NCI-H1436 treated with DMSO at 0.1 percent for 48 hours (cell line): ENCODE results near the gene OS9.

Experiments
- DNase-seq: peaks from one replicate; lab custom pipeline; 2025; lab: John Stamatoyannopoulos, UW

Gene OS9

DNA sequence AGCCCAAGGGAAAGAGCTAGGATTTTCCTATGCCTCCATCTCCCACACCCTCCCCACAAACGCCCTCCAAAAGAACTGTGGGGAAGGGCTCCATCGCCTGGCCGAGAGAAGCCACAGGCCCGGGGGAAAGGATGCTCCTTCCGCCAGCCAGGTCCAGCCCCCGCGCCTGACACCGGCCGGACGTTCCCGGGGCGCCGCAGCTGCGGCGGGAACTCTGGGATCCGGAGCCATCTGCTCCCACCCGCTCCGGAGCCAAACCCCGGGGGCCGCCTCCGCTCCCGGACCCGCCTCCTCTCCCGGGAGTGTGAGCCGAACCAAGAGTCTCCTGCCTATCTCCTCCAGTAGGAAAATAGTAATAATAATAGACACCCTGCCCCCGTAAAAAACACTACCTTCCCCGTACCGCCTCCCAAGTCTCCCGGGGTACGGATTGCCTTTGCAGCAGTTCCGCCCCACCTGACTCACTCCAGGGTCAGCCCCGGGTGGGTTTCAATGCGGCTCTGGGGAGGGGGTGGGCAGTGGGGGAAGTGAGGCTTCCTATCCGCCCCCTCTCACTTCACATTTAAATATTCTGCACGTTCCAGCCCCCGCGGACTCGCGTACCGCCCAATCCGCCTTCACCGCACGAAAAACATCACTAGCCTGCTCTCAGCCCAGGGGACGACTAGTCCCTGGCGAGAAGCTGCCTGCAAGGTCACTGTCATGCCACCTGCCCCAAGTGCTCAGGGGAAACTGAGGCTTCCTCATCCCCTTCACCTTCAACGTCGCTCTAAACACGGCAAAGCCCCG is 42.2 kb downstream of the OS9 start:
- no peak for DNase-seq

DNA sequence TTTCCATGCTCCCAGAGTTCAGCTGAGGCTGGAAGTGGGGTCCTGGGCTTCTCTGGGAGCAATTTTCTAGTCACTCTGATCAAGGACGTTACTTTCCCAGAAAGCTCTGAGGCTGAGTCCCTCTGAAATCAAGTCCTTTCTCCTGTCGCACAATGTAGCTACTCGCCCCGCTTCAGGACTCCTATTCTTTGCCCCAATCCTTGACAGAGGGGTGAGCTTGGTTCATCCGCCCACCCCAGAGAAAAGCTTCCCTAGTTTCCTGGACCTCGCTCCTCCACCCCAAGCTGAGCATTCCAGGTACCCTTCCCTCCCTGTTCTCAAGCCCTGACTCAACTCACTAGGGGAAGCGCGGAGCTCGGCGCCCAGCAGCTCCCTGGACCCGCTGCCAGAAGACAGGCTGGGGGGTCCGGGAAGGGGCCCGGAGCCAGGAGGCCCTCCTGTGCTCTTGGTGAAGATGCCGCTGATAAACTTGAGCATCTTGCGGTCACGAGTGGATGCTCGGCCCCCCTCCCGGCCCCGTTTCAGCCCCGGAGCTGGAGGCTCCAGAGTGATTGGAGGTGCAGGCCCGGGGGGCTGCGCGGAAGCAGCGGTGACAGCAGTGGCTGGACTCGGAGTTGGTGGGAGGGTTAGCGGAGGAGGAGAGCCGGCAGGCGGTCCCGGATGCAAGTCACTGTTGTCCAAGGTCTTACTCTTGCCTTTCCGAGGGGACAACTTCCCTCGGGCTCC is 43.0 kb downstream of the OS9 start:
- no peak for DNase-seq

DNA sequence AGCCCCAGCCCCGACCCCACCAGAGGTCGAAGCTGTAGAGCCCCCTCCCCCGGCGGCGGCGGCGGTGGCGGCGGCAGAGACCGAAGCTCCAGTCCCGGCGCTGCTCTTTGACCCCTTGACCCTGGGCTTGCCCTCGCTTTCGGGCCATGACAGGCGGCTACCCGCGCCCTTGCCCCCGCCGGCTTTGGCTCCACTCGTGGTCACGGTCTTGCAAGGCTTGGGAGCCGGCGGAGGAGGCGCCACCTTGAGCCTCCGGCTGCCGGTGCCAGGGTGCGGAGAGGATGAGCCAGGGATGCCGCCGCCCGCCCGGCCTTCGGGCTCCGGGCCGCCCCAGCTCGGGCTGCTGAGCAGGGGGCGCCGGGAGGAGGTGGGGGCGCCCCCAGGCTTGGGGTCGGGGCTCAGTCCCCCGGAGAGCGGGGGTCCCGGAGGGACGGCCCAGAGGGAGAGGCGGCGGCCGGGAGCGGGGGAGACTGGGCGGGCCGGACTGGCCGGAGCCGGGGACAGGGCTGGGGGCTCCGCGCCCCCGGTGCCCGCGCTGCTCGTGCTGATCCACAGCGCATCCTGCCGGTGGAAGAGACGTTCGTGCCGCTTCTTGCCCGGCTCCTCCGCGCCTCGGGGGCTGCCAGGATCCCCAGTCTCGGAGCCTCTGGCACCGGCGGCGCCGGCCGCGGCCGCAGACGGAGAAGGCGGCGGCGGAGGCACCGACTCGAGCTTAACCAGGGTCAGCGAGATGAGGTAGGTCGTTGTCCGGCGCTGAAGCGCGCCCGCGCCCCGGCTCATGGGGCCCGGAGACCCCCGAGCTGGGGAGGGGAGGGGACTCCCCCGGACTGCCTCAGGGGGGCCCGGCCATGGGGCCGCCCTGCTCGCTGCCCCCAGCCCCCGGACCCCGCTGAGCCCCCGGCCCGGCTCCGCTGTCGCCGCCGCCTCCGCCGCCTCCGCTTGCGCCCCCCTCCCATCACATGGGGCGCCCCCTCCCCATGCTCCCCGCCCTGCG is 43.8 kb downstream of the OS9 start:
- DNase-seq: no peak

DNA sequence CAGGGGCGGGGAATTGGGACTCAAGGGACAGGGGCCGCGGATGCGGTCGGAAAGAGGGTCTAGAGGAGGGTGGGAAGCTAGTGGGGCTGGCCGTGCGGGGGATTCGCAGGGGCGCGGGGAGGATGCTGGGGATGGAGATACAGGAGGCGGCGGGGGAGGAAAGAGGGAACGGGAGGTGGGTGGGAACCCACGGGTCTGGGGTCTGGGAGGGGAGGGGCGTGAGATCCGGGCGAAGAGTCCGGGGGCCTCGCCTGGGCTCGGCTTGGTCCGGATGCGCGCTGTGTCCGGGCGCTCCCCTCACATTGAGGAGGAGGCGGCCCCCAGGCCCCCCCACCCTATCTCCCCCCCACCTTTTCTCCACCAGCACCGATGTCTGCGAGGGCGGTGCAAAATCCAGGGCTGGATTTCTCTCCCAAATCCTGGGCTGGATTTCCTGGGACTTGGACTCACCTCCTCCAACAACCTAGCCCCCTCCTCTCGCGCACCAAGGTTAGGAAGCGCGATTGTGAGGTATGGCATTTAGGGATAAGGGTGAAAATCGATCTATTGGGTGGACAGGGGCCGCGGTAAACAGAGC is 44.8 kb downstream of the OS9 start, which contains the start of gene AGAP2:
Gene AGAP2 (minus strand): TSS at position 82 of the 577 bp plus-strand sequence. CDS start 496 bp downstream, outside the sequence.
- DNase-seq: no peak

DNA sequence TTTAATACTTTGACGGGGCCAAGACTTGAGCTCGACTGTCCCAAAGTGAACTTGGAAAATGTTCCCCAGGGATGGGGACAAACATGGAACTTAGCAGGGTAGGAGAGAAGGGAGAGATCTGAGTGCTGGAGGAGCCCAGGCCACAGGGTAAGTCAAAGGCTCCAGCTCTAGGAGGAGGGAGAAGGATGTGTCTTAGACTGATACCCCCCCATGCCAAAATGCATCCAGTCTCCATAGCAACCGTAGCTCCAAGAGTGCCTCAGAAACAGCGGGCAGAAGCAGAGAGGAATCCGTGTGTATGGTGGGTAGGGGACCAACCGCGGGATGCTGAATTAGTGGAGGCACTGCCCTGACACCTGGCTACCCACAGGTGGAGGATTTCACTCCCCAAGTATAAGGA is 45.5 kb downstream of the OS9 start:
- DNase-seq: no peak

DNA sequence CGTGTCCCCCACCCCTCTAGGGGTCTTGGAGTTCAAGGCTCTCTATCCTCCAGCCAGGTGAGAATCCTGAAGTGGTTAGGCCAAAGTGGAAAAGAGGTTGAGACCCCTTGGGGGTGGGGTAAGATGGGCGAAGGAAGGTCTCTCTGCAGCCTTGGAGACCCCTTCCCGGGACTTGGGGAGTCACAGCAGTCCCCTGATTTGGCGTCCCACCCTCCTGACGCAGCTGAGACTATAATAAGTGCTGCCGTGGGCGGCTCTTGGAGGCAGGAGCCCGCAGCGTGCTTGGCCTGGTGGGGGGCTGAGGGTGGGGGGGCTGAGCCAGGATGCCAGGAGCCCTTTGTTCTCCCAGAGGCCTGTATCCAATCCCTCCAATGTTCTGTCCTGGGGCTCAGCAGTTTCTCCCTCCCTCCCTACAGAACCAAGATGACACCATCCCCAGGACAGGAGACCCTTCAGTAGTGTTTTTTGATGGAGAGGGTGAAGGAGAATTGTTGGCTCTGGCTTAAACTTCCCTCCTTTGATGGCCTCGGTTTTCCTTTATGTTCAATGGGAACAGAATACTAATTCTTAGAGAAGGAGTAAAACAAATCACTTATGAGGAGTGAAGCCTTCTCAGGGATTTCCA is 46.1 kb downstream of the OS9 start:
- DNase-seq: no peak

DNA sequence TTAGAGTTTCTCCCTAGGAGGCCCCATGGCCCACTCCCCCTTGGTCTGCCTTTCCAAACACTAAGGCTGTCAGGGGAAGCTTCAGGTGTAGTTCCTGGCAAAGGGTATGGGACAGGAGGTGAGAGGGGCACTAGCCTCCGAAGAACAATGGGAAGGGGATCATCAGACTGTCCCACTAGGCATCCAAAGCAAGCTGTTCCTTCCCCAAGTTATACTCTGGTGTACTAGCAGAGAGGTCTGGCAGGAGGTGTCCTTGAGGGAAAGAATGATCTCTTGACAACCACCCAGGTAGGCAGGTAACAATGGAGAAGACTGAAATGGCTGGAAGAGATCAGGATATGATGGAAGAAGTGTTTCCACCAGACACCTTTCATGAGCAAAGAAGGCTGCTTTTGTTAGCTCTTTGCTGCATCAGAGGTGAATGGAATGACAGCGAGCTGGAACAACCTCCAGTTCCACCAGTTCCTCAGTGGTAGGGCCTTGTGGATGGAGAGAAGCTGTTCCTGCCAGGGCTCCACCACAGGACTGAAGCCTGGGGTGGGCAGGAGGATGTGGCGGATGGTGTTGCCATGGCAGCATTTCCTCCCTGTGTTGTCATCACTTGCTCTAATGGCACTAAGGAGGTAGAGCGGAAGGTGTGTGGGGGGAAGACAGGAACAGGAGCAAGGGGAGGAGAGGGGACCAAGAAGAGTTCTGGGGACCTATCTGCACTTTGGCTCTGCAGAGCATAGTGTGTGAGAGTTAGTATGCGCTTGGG is 46.9 kb downstream of the OS9 start:
- no peak for DNase-seq

DNA sequence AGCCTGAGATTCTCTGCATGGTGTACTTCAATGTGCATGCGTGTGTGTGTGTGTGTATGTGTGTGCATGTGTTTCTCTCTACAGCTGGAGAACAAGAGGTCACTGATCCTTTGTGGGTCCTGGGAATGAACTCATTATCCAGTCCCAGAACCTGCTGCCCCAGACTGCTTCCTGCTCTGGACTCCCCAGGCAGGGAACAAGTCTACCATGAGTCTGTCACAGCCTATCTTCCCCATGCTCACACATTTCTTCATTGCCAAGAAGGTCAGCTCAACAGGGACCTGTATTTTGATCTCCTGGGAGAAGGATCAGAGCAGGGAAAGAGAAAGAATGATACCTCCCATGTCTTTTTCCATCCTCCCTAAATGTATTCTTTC is 47.5 kb downstream of the OS9 start:
- no peak for DNase-seq

DNA sequence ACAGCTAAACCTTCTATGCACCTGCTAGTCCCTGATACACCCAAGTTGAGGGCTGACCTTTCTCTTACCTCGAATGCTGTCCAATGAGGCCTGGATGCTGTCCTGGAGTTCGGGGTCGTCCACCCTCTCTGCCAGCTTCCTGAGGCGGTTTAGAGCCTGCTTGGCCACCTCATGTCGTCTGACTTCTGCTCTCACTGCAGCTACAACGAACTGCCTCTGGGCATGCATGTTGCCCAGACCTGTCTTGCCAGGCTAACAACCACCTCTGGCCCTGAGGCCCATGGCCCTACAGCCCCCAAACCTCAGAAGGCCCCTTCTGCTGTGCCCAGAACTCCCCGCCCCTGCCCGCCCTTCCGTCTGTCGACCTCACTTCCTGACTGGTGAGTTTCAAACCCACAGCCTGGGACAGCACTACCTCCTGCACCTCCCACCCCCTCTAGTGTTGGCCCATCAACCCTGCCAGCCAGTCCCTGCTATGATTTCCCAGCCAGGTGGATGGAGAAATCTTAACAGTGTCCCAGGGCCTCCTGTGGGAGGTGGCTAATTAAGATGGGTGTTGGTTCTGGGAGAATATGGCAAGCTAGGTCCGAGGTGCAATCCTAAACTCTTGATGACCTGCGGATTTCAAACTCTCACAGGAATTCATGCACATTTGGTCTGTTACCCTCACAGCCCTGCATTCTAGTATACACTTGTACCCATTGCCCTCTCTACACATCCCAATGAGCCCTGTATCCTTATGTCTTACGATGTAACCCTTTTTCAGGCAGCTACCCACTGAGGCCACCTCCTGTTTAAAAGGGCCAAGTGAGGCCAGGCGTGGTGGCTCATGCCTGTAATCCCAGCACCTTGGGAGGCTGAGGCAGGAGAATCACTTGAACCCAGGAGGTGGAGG is 48.2 kb downstream of the OS9 start:
- DNase-seq: no peak

DNA sequence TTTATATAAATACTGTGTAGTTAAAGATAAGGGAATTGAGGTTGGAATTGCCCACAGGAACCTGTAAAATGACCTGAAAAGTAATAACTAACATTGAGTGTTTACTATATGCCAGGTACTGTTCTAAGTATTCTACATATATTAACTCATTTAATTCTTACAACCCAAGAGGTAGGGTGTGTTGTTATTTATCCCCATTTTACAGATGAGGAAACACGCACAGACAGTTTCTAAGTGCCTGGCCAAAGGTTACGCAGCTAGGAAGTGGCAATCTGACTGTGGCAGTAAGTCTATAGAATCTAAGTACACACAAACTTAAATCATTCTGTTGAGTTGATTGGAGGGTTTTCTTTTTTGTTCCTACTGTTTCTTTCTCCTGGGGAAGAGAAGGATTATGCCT is 49.8 kb downstream of the OS9 start:
- no peak for DNase-seq

DNA sequence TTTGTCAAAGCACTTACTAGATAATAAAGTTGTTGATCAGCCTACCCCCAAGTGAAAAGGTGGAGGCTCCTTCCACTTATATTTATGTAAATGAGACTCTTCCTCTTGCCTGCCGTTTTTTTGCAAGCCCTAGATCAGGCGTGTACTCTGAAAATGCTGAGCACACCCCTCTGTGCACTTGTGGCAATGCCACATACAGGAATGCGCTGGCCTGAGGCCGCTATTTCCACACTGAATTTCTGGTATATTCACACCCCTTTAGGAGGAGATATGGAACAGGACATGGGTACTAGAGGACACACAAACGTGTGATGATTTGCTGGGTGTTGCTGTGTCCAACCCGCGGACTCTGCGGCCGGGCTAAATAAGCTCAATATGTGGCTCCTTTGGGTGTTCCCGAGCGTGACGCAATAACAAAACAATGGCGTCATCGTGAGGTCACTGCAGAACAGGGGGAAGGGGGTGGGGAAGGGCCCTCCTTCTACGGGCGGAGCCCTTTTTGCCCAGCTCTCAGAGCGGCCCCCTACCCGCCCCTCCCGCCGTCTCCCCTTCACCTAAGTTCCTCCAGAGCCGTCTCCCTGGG is 50.4 kb downstream of the OS9 start:
- DNase-seq: no peak

DNA sequence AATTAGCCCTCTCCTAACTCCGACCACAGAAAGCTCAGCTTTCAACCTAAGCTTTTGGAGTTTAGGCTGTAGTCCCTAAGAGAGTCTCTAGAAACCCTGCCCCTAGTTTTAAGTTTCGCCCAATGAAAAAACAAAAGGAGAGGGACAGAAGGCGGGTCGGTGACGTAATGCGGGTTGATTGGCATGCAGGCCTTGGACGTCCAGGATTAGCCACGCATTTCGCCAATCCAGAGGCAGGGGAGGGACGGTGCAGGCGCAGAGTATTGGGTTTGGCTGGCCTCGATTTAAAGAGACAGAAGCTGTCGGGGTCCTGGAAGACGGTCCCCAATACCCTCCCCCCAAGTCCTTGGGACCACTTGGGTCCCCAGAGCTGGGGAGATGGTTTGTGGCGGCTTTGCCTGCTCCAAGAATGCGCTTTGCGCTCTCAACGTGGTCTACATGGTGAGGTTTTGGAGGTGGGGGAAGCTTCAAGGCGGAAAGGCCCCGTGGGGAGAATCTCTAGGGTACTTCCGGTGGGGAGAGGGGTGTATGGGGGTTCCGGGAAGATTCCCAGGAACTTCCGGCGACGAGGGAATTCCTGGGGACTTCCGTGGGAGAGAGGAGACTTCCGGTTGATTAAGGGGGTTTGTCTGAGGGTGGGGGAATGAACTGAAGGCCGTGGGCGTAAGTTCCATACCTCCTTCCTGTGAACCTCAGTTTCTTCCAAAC is 51.0 kb downstream of the OS9 start, which contains the start of gene TSPAN31:
Gene TSPAN31 (plus strand): TSS at position 263 of the 708 bp plus-strand sequence. CDS start 116 bp downstream, at position 379.
- peak; percentile 93 for DNase-seq

DNA sequence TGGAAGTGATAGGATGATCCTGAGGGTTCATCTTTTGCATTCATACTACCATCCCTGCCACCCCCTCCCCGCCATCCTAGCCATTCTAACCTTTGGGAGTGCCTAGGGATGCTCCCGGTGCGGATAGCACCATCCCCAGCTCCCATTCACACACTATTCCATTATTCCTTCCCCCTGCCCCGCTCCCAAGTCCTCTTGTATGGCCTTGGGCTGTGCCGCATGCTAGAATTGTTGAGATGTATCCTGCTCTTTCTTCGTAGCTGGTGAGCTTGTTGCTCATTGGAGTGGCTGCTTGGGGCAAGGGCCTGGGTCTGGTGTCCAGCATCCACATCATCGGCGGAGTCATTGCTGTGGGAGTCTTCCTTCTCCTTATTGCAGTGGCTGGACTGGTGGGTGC is 51.6 kb downstream of the OS9 start:
- no peak for DNase-seq

DNA sequence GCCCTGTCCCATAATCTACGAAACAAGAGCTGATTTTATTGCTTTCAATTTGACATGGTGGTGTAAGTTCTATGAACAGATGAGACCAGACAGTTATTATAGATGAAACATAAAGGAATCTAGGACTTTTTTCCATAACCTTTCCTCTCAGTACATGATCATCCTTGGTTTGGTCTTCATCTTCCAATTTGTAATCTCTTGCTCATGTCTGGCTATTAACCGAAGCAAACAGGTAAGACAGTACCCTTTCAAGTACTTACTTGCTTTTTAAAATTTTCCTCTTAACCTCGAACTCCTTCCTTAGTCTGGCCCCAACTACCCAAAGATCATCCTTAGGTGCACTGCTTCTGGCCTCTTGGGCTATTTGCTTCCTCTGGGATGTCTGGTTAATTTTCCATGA is 52.1 kb downstream of the OS9 start:
- DNase-seq: no peak

DNA sequence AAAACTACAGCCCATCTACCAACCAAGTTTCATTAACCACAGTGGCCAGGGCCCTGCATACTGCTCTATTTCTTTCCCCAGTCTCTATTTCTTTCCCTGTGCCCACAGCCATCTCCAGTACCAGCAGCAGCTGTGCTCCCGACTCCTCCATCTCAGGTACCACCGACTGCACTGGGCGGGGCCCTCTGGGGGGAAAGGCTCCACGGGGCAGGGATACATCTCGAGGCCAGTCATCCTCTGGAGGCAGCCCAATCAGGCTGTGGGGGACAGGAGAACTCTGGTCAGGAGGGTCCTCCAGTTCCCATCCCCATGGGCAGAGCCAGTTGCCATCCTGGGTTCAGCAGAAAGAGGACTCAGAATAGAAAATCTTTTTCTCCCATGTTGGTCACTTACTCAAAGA is 55.1 kb downstream of the OS9 start:
- no peak for DNase-seq

DNA sequence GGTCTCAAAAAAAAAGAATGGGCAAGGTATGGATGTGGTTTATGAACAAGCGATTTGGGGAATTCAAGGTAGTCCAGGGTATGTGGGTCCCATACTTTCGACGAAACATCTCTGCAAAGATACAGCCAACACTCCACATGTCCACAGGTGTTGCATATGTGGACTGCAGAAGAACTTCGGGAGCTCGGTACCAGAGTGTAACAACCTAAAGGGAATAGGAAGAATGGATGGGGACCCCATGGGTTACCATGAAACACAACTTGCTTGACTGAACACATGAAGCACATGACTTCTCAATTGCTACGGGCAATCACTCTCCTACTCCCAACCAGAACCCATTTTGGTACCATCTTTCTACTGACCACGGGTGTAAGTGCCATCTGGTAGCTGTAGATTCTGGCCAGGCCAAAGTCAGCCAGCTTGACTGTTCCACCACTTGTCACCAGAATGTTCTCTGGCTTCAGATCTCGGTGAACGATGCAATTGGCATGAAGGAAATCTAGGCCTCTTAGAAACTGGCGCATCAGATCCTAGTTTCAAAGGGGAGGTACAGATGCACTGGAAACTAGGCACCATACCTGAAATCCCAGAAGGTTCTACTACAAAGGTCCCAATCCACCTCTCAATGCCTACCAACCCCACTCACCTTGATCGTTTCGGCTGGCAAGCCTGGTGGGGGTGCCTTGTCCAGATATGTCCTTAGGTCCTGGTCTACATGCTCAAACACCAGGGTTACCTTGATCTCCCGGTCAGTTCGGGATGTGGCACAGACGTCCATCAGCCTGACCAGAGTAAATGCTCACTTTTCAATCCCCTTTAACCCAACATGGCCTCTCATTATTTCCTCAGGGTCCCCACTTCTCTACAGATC is 56.9 kb downstream of the OS9 start:
- no peak for DNase-seq

DNA sequence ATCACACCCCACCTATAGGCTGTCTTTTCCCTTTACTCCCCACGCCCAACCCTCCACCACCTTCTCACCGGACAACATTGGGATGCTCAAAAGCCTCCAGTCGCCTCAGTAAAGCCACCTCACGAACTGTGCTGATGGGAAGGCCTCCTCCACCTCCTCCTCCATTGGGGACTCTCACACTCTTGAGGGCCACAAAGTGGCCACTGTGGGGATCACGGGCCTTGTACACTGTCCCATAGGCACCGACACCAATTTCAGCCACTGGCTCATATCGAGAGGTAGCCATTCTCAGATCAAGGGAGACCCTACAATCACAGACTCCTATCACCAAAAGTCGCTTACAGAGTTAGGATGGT is 57.5 kb downstream of the OS9 start:
- DNase-seq: no peak
